Posterior cingulate gyrus (tissue), 11 donors: Measurements from ENCODE around the gene SH3BP1.

ENCODE experiments used
- DNase-seq, 10 donors: peaks; one replicate each; pipeline versions ENCODE4 v3.0.0 to v3.0.0-alpha.2; 2020 to 2021; ENCODE audit warnings: mixed read lengths in 3 of 10
- intact Hi-C: fragments of 100-400 bp; cut with DNase I; formaldehyde crosslinking; loops from one replicate; pipeline ENCODE4 v1.15.1; 2023

SH3BP1 gene

GRCh38 chr22:37672920-37673455 is 33.5 kb downstream of the SH3BP1 start:
- intact Hi-C loops, result no loop called here
- DNase-seq, result no peak

GRCh38 chr22:37674248-37674647 is 34.8 kb downstream of the SH3BP1 start:
- intact Hi-C loops, result no loop called here

GRCh38 chr22:37674951-37675929 is 35.8 kb downstream of the SH3BP1 start, which contains the start of gene LGALS1:
Gene LGALS1 (plus strand): TSS chr22:37675636. CDS start chr22:37675703, 67 bp downstream.
- intact Hi-C loops, result no loop called here

More at GRCh38 chr22:37674248-37674647, 34.8 kb downstream of the SH3BP1 start:
- DNase-seq, result no peak

GRCh38 chr22:37675930-37676735 is 36.7 kb downstream of the SH3BP1 start:
- intact Hi-C loops, result no loop called here
- DNase-seq, result no peak

More at GRCh38 chr22:37674951-37675929, 35.8 kb downstream of the SH3BP1 start, which contains the start of gene LGALS1:
- peak; percentile 68 to 98 (median 86) for DNase-seq

GRCh38 chr22:37676736-37677492 is 37.4 kb downstream of the SH3BP1 start:
- peak in 7 of 10 donors; percentile 38 to 95 (median 66) for DNase-seq
- intact Hi-C loops, result no loop called here

- no peak for DNase-seq
- intact Hi-C loops, result no loop called here
Observed at GRCh38 chr22:37677493-37677974, 38.1 kb downstream of the SH3BP1 start.

- intact Hi-C loops, result no loop called here
- no peak for DNase-seq
Observed at GRCh38 chr22:37678372-37678771, 38.9 kb downstream of the SH3BP1 start.

GRCh38 chr22:37679670-37680069 is 40.2 kb downstream of the SH3BP1 start:
- no peak for DNase-seq
- intact Hi-C loops, result no loop called here

GRCh38 chr22:37680191-37680851 is 40.9 kb downstream of the SH3BP1 start:
- no peak for DNase-seq
- intact Hi-C loops, result no loop called here

GRCh38 chr22:37681001-37681424 is 41.5 kb downstream of the SH3BP1 start:
- DNase-seq, result no peak
- intact Hi-C loops, result no loop called here

- DNase-seq, result peak; percentile 48 to 94 (median 63)
- intact Hi-C loops, result no loop called here
Observed at GRCh38 chr22:37681556-37682049, 42.1 kb downstream of the SH3BP1 start.

- no peak for DNase-seq
- intact Hi-C loops, result loop anchor here (5.0 kb wide), 1 partner anchor 43 kb away; no protein-coding TSS in a partner anchor
Observed at GRCh38 chr22:37684803-37685615, 45.5 kb downstream of the SH3BP1 start.

GRCh38 chr22:37686002-37686982 is 46.8 kb downstream of the SH3BP1 start, which contains the start of gene NOL12:
Gene NOL12 (plus strand): TSS chr22:37686343. CDS start chr22:37686393, 50 bp downstream.
- intact Hi-C loops, result loop anchor here (5.0 kb wide), 1 partner anchor 44 kb away; no protein-coding TSS in a partner anchor
- DNase-seq, result peak; percentile 74 to 97 (median 80)

GRCh38 chr22:37690407-37690806 is 50.9 kb downstream of the SH3BP1 start:
- DNase-seq, result no peak
- intact Hi-C loops, result no loop called here

GRCh38 chr22:37690901-37691504 is 51.5 kb downstream of the SH3BP1 start:
- intact Hi-C loops, result no loop called here
- no peak for DNase-seq

GRCh38 chr22:37692627-37693285 is 53.3 kb downstream of the SH3BP1 start:
- peak in 1 of 10 donors; percentile 77 for DNase-seq
- intact Hi-C loops, result no loop called here
